PC-9 (cell line): ENCODE data around the gene SLC48A1. TPM values are rescaled to one million over a fixed set of nuclear protein-coding genes. Genes with fewer than 3 reads are reported as not detected.

ENCODE experiments used
- BruUV-seq: library from RNA; stranded (reverse); fragments of 400-500 nt; replicated peaks from 2 replicates; lab custom pipeline; 2021; lab: Mats Ljungman, UMichigan
- CTCF ChIA-PET: fragments of 300-600 bp; sonication (Branson Sonifier 250); formaldehyde crosslinking; loops from one replicate; lab custom pipeline; 2022; ENCODE audit warnings: antibody characterized with exemption; lab: Charles Lee
- POLR2A ChIA-PET: fragments of 300-600 bp; sonication (Branson Sonifier 250); formaldehyde crosslinking; loops from one replicate; lab custom pipeline; 2022; ENCODE audit warnings: antibody characterized with exemption; ENCODE audit not compliant: unreplicated experiment; lab: Charles Lee
- DNase-seq, 2 experiments: peaks; one replicate each; pipeline versions ENCODE4 v3.0.0 to v3.0.0-alpha.2; 2015 to 2022; ENCODE audit warnings: mixed read lengths in 1 of 2
- H2AFZ ChIP-seq: fragments of 200-600 bp; sonication (generic); 2 replicates; pipeline ENCODE4 v1.8.1; 2017; ENCODE audit warnings: antibody characterized with exemption
- H3F3A ChIP-seq: fragments of 200-600 bp; sonication (generic); 2 replicates; pipeline ENCODE4 v1.8.1; 2017; ENCODE audit warnings: antibody characterized with exemption, mild to moderate bottlenecking, low read depth; ENCODE audit not compliant: insufficient read depth
- H3K27ac ChIP-seq: fragments of 200-600 bp; sonication (generic); 2 replicates; pipeline ENCODE4 v1.6.1; 2016; ENCODE audit warnings: mixed run types
- H3K27me3 ChIP-seq: fragments of 200-600 bp; sonication (generic); 2 replicates; pipeline ENCODE4 v1.6.1; 2016; ENCODE audit warnings: low read depth, mixed run types; ENCODE audit not compliant: insufficient read depth
- H3K36me3 ChIP-seq: fragments of 200-600 bp; sonication (generic); 2 replicates; pipeline ENCODE4 v1.6.1; 2016; ENCODE audit warnings: low read depth, mixed run types
- H3K4me1 ChIP-seq: fragments of 200-600 bp; sonication (generic); replicated peaks from 2 replicates; pipeline ENCODE4 v1.6.1; 2016; ENCODE audit warnings: mixed run types; ENCODE audit not compliant: insufficient read depth
- H3K4me2 ChIP-seq: fragments of 200-600 bp; sonication (generic); 2 replicates; pipeline ENCODE4 v1.6.1; 2017; ENCODE audit warnings: mixed run types
- H3K4me3 ChIP-seq: fragments of 200-600 bp; sonication (generic); 2 replicates; pipeline ENCODE4 v1.6.1; 2016; ENCODE audit warnings: mixed run types
- H3K79me2 ChIP-seq: fragments of 200-600 bp; sonication (generic); 2 replicates; pipeline ENCODE4 v1.6.1; 2017; ENCODE audit warnings: low read depth, mixed run types
- H3K9me2 ChIP-seq: fragments of 200-600 bp; sonication (generic); 2 replicates; pipeline ENCODE4 v1.8.1; 2017; ENCODE audit warnings: mild to moderate bottlenecking; ENCODE audit not compliant: insufficient read depth
- H3K9me3 ChIP-seq: fragments of 200-600 bp; sonication (generic); 2 replicates; pipeline ENCODE4 v1.8.1; 2016; ENCODE audit warnings: low read depth; ENCODE audit not compliant: insufficient read depth
- H4K20me1 ChIP-seq: fragments of 200-600 bp; sonication (generic); 2 replicates; pipeline ENCODE4 v1.8.1; 2017; ENCODE audit not compliant: insufficient read depth
- EZH2 ChIP-seq: fragments of 200-600 bp; sonication (generic); IDR thresholded peaks from 2 replicates; pipeline ENCODE4 v1.8.0; 2017; ENCODE audit warnings: antibody characterized with exemption, low read depth
- intact Hi-C: fragments of 100-400 bp; cut with micrococcal nuclease; formaldehyde crosslinking; loops from one replicate; pipeline ENCODE4 v1.10.0; 2022; ENCODE audit not compliant: unreplicated experiment
- total RNA-seq: library from RNA; stranded (reverse); gene quantifications from 2 replicates; pipeline ENCODE4 v1.2.3, GENCODE V29; 2021
- TF ChIP-seq, protein P1 (sequence below): fragments of 200-600 bp; sonication (generic); conservative IDR thresholded peaks from 2 replicates; pipeline ENCODE4 v1.6.1; 2017; ENCODE audit warnings: mixed run types, antibody characterized with exemption, mild to moderate bottlenecking, moderate library complexity

Gene SLC48A1
- total RNA-seq, 1 experiment from 2014 or later: 108 TPM

DNA sequence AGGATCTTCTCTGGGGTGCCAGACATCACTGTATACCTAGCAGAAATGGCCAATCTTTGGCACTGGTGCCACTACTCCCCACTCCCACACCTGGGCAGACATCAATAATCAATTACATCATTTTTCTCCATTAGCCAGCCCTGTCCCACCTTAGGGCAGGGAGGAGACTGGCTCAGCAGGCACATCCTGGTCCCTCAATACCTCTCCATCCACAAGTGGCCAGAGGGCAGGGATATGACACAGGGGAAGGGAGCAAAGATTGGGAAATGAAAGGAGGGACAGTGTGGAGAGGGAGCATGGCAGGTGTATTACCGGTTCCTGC lies 24.6 kb upstream of the SLC48A1 start:
- Histone ChIP-seq H3K27me3 (no peaks in the 10 kb centered on the region), H3K4me1 (peaks cover 34% of the 10 kb centered on the region), H3K4me3 (no peak overlapping the region), H3K36me3 (no peaks in the 10 kb centered on the region), H2AFZ (no peak overlapping the region), H4K20me1 (no peaks in the 10 kb centered on the region), H3K9me2 (no peaks in the 10 kb centered on the region), H3K27ac (no peak overlapping the region), H3F3A (peaks cover 32% of the 10 kb centered on the region), H3K9me3 (no peaks in the 10 kb centered on the region), H3K4me2 (no peak overlapping the region), H3K79me2 (no peaks in the 10 kb centered on the region)
- intact Hi-C loops: no loop called here
- CTCF ChIA-PET: no interaction called here
- no TSS peak for BruUV-seq
- no peak for DNase-seq
- POLR2A ChIA-PET: no interaction called here
- TF ChIP-seq, protein P1, sequence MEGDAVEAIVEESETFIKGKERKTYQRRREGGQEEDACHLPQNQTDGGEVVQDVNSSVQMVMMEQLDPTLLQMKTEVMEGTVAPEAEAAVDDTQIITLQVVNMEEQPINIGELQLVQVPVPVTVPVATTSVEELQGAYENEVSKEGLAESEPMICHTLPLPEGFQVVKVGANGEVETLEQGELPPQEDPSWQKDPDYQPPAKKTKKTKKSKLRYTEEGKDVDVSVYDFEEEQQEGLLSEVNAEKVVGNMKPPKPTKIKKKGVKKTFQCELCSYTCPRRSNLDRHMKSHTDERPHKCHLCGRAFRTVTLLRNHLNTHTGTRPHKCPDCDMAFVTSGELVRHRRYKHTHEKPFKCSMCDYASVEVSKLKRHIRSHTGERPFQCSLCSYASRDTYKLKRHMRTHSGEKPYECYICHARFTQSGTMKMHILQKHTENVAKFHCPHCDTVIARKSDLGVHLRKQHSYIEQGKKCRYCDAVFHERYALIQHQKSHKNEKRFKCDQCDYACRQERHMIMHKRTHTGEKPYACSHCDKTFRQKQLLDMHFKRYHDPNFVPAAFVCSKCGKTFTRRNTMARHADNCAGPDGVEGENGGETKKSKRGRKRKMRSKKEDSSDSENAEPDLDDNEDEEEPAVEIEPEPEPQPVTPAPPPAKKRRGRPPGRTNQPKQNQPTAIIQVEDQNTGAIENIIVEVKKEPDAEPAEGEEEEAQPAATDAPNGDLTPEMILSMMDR: no peak
- no peak for TF ChIP-seq EZH2

DNA sequence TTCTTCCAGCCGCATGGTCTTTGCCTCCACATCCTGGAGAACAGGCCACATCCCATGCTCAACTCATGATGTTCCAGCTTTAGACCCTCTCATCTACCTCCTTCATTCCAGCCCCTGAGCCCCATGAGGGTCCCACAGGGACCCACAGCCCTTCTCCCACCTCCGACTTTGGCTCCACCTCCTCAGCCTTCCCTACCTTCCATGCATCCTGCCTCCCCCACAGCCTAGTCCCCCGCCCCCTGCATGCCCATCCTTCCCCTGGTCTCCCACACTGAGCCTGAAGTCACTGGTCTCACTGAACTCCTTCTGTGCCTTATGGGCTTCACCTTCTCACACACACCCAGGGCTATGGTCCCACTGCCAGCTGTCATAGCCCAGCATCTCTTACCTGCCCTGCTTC lies 24.1 kb upstream of the SLC48A1 start:
- H3K27me3 ChIP-seq: no peaks in the 10 kb centered on the region
- intact Hi-C loops: no loop called here
- no peak overlapping the region for H3K4me2 ChIP-seq
- no peaks in the 10 kb centered on the region for H3K9me2 ChIP-seq
- H3K36me3 ChIP-seq: no peaks in the 10 kb centered on the region
- H3K9me3 ChIP-seq: no peaks in the 10 kb centered on the region
- no peak overlapping the region for H3K27ac ChIP-seq
- no peak overlapping the region for H2AFZ ChIP-seq
- peaks cover 39% of the 10 kb centered on the region for H3K4me1 ChIP-seq
- H3F3A ChIP-seq: peaks cover 36% of the 10 kb centered on the region
- H3K79me2 ChIP-seq: no peaks in the 10 kb centered on the region
- no TSS peak for BruUV-seq
- no peak for TF ChIP-seq EZH2
- TF ChIP-seq, protein P1: no peak
- no peak for DNase-seq
- CTCF ChIA-PET: no interaction called here
- no peak overlapping the region for H3K4me3 ChIP-seq
- H4K20me1 ChIP-seq: no peaks in the 10 kb centered on the region
- POLR2A ChIA-PET: no interaction called here

- Histone ChIP-seq H3F3A (peaks cover 50% of the 10 kb centered on the region), H3K4me2 (no peak overlapping the region), H3K9me3 (no peaks in the 10 kb centered on the region), H3K4me3 (no peak overlapping the region), H3K27ac (no peak overlapping the region), H3K36me3 (no peaks in the 10 kb centered on the region), H3K79me2 (0 out of 2 replicates have a peak, but pooled peaks cover under 1% of the 10 kb centered on the region), H3K4me1 (peaks cover 53% of the 10 kb centered on the region), H3K27me3 (no peaks in the 10 kb centered on the region), H4K20me1 (no peaks in the 10 kb centered on the region), H2AFZ (no peak overlapping the region), H3K9me2 (no peaks in the 10 kb centered on the region)
- no peak for DNase-seq
- CTCF ChIA-PET: no interaction called here
- BruUV-seq: no TSS peak
- POLR2A ChIA-PET: no interaction called here
- TF ChIP-seq, protein P1: no peak
- no peak for TF ChIP-seq EZH2
- intact Hi-C loops: loop anchor here (5.0 kb wide), 1 partner anchor 1368 kb away; no protein-coding TSS in a partner anchor
These were observed 22.7 kb upstream of the SLC48A1 start for GRCh38 chr12:47750229-47750798.
